PC-9 (cell line): Measurements from ENCODE around the gene SLC27A6. TPM values are rescaled to one million over a fixed set of nuclear protein-coding genes. Genes with fewer than 3 reads are reported as not detected.
"Not testable (repeated sequence)": the region's sequence is repeated elsewhere in the genome, so short reads cannot be mapped to it uniquely, and the experiment has no call there.

Experiments used
- BruUV-seq: library from RNA; stranded (reverse); fragments of 400-500 nt; replicated peaks from 2 replicates; lab custom pipeline; 2021; lab: Mats Ljungman, UMichigan
- CTCF ChIA-PET: fragments of 300-600 bp; sonication (Branson Sonifier 250); formaldehyde crosslinking; loops from one replicate; lab custom pipeline; 2022; ENCODE audit warnings: antibody characterized with exemption; lab: Charles Lee
- POLR2A ChIA-PET: fragments of 300-600 bp; sonication (Branson Sonifier 250); formaldehyde crosslinking; loops from one replicate; lab custom pipeline; 2022; ENCODE audit warnings: antibody characterized with exemption; ENCODE audit not compliant: unreplicated experiment; lab: Charles Lee
- DNase-seq, 2 experiments: peaks; one replicate each; pipeline versions ENCODE4 v3.0.0 to v3.0.0-alpha.2; 2015 to 2022; ENCODE audit warnings: mixed read lengths in 1 of 2
- H2AFZ ChIP-seq: fragments of 200-600 bp; sonication (generic); 2 replicates; pipeline ENCODE4 v1.8.1; 2017; ENCODE audit warnings: antibody characterized with exemption
- H3F3A ChIP-seq: fragments of 200-600 bp; sonication (generic); 2 replicates; pipeline ENCODE4 v1.8.1; 2017; ENCODE audit warnings: antibody characterized with exemption, mild to moderate bottlenecking, low read depth; ENCODE audit not compliant: insufficient read depth
- H3K27ac ChIP-seq: fragments of 200-600 bp; sonication (generic); 2 replicates; pipeline ENCODE4 v1.6.1; 2016; ENCODE audit warnings: mixed run types
- H3K27me3 ChIP-seq: fragments of 200-600 bp; sonication (generic); 2 replicates; pipeline ENCODE4 v1.6.1; 2016; ENCODE audit warnings: low read depth, mixed run types; ENCODE audit not compliant: insufficient read depth
- H3K36me3 ChIP-seq: fragments of 200-600 bp; sonication (generic); 2 replicates; pipeline ENCODE4 v1.6.1; 2016; ENCODE audit warnings: low read depth, mixed run types
- H3K4me1 ChIP-seq: fragments of 200-600 bp; sonication (generic); replicated peaks from 2 replicates; pipeline ENCODE4 v1.6.1; 2016; ENCODE audit warnings: mixed run types; ENCODE audit not compliant: insufficient read depth
- H3K4me2 ChIP-seq: fragments of 200-600 bp; sonication (generic); 2 replicates; pipeline ENCODE4 v1.6.1; 2017; ENCODE audit warnings: mixed run types
- H3K4me3 ChIP-seq: fragments of 200-600 bp; sonication (generic); 2 replicates; pipeline ENCODE4 v1.6.1; 2016; ENCODE audit warnings: mixed run types
- H3K79me2 ChIP-seq: fragments of 200-600 bp; sonication (generic); 2 replicates; pipeline ENCODE4 v1.6.1; 2017; ENCODE audit warnings: low read depth, mixed run types
- H3K9me2 ChIP-seq: fragments of 200-600 bp; sonication (generic); 2 replicates; pipeline ENCODE4 v1.8.1; 2017; ENCODE audit warnings: mild to moderate bottlenecking; ENCODE audit not compliant: insufficient read depth
- H3K9me3 ChIP-seq: fragments of 200-600 bp; sonication (generic); 2 replicates; pipeline ENCODE4 v1.8.1; 2016; ENCODE audit warnings: low read depth; ENCODE audit not compliant: insufficient read depth
- H4K20me1 ChIP-seq: fragments of 200-600 bp; sonication (generic); 2 replicates; pipeline ENCODE4 v1.8.1; 2017; ENCODE audit not compliant: insufficient read depth
- CTCF ChIP-seq: fragments of 200-600 bp; sonication (generic); conservative IDR thresholded peaks from 2 replicates; pipeline ENCODE4 v1.6.1; 2017; ENCODE audit warnings: mixed run types, antibody characterized with exemption, mild to moderate bottlenecking, moderate library complexity
- EZH2 ChIP-seq: fragments of 200-600 bp; sonication (generic); IDR thresholded peaks from 2 replicates; pipeline ENCODE4 v1.8.0; 2017; ENCODE audit warnings: antibody characterized with exemption, low read depth
- intact Hi-C: fragments of 100-400 bp; cut with micrococcal nuclease; formaldehyde crosslinking; loops from one replicate; pipeline ENCODE4 v1.10.0; 2022; ENCODE audit not compliant: unreplicated experiment
- total RNA-seq: library from RNA; stranded (reverse); gene quantifications from 2 replicates; pipeline ENCODE4 v1.2.3, GENCODE V29; 2021

SLC27A6 gene
- total RNA-seq, 1 experiment from 2014 or later: not detected

- H3K27ac ChIP-seq: no peak overlapping the region
- BruUV-seq: no TSS peak
- no peak for DNase-seq
- no peaks in the 10 kb centered on the region for H3K9me2 ChIP-seq
- H3K9me3 ChIP-seq: no peaks in the 10 kb centered on the region
- ChIA-PET POLR2A (no interaction called here), CTCF (no interaction called here)
- intact Hi-C loops: no loop called here
- no peak overlapping the region for H3K4me3 ChIP-seq
- no peaks in the 10 kb centered on the region for H3F3A ChIP-seq
- H4K20me1 ChIP-seq: no peaks in the 10 kb centered on the region
- no peaks in the 10 kb centered on the region for H3K4me1 ChIP-seq
- TF ChIP-seq EZH2: no peak
- no peak for TF ChIP-seq CTCF
- no peaks in the 10 kb centered on the region for H3K36me3 ChIP-seq
- H3K27me3 ChIP-seq: no peaks in the 10 kb centered on the region
- no peak overlapping the region for H3K4me2 ChIP-seq
- no peaks in the 10 kb centered on the region for H3K79me2 ChIP-seq
- no peak overlapping the region for H2AFZ ChIP-seq
Measured at GRCh38 chr5:128924299-128924698, 41.0 kb upstream of the SLC27A6 start.

GRCh38 chr5:128925973-128926372 lies 39.3 kb upstream of the SLC27A6 start:
- Histone ChIP-seq H3K9me2 (no peaks in the 10 kb centered on the region; the same call in 1 of the 2 replicates), H4K20me1 (no peaks in the 10 kb centered on the region), H3K79me2 (no peaks in the 10 kb centered on the region), H3K36me3 (no peaks in the 10 kb centered on the region), H3K4me2 (no peak overlapping the region), H3K4me3 (no peak overlapping the region), H3K27me3 (no peaks in the 10 kb centered on the region), H3K9me3 (no peaks in the 10 kb centered on the region), H3F3A (no peaks in the 10 kb centered on the region), H3K27ac (no peak overlapping the region), H3K4me1 (no peaks in the 10 kb centered on the region), H2AFZ (no peak overlapping the region)
- CTCF ChIA-PET: no interaction called here
- no TSS peak for BruUV-seq
- intact Hi-C loops: no loop called here
- no peak for DNase-seq
- POLR2A ChIA-PET: no interaction called here
- TF ChIP-seq CTCF (no peak), EZH2 (no peak)

GRCh38 chr5:128927644-128928043 lies 37.6 kb upstream of the SLC27A6 start:
- Histone ChIP-seq H4K20me1 (no peaks in the 10 kb centered on the region), H3K4me3 (no peak overlapping the region), H2AFZ (no peak overlapping the region), H3K27me3 (no peaks in the 10 kb centered on the region), H3K4me1 (no peaks in the 10 kb centered on the region), H3K4me2 (no peak overlapping the region), H3K79me2 (no peaks in the 10 kb centered on the region), H3F3A (no peaks in the 10 kb centered on the region), H3K9me3 (no peaks in the 10 kb centered on the region), H3K27ac (no peak overlapping the region), H3K9me2 (no peaks in the 10 kb centered on the region; the same call in 1 of the 2 replicates), H3K36me3 (no peaks in the 10 kb centered on the region)
- no peak for DNase-seq
- CTCF ChIA-PET: no interaction called here
- TF ChIP-seq EZH2: no peak
- no peak for TF ChIP-seq CTCF
- POLR2A ChIA-PET: no interaction called here
- BruUV-seq: no TSS peak
- intact Hi-C loops: no loop called here

GRCh38 chr5:128932232-128932631 lies 33.1 kb upstream of the SLC27A6 start:
- intact Hi-C loops, H3K4me1 ChIP-seq, H3F3A ChIP-seq, POLR2A ChIA-PET, H3K9me3 ChIP-seq, DNase-seq, H3K9me2 ChIP-seq, BruUV-seq, CTCF ChIA-PET, H3K4me3 ChIP-seq, H3K27ac ChIP-seq, H3K36me3 ChIP-seq, H2AFZ ChIP-seq, H3K27me3 ChIP-seq, H3K4me2 ChIP-seq, H4K20me1 ChIP-seq, H3K79me2 ChIP-seq: not testable (repeated sequence)

GRCh38 chr5:128943100-128943499 lies 22.2 kb upstream of the SLC27A6 start:
- H3K4me3 ChIP-seq, intact Hi-C loops, CTCF ChIA-PET, H3F3A ChIP-seq, H3K27ac ChIP-seq, H3K4me2 ChIP-seq, POLR2A ChIA-PET, H3K36me3 ChIP-seq, H4K20me1 ChIP-seq, DNase-seq, BruUV-seq, H3K27me3 ChIP-seq, H2AFZ ChIP-seq, H3K9me2 ChIP-seq, H3K9me3 ChIP-seq, H3K79me2 ChIP-seq, H3K4me1 ChIP-seq: not testable (repeated sequence)
